Hepatocyte (in vitro differentiated cells): Measurements from ENCODE around the gene RABGAP1L.

Source experiments
- EZH2 ChIP-seq: fragments of 200-600 bp; sonication (generic); IDR thresholded peaks from 2 replicates; pipeline ENCODE4 v1.6.1; 2016; ENCODE audit warnings: antibody characterized with exemption, mild to moderate bottlenecking, borderline replicate concordance
- EZH2phosphoT487 ChIP-seq: fragments of 200-600 bp; sonication (generic); IDR thresholded peaks from one replicate; pipeline ENCODE4 v1.6.1; 2018; ENCODE audit warnings: antibody characterized with exemption, mild to moderate bottlenecking, low read depth, moderate library complexity; ENCODE audit not compliant: unreplicated experiment, severe bottlenecking
- TF ChIP-seq, protein P1 (sequence below): fragments of 200-600 bp; sonication (generic); IDR thresholded peaks from 2 replicates; pipeline ENCODE4 v1.5.1; 2016; ENCODE audit warnings: antibody characterized with exemption, mild to moderate bottlenecking; ENCODE audit not compliant: poor library complexity

- TF ChIP-seq, protein P1, sequence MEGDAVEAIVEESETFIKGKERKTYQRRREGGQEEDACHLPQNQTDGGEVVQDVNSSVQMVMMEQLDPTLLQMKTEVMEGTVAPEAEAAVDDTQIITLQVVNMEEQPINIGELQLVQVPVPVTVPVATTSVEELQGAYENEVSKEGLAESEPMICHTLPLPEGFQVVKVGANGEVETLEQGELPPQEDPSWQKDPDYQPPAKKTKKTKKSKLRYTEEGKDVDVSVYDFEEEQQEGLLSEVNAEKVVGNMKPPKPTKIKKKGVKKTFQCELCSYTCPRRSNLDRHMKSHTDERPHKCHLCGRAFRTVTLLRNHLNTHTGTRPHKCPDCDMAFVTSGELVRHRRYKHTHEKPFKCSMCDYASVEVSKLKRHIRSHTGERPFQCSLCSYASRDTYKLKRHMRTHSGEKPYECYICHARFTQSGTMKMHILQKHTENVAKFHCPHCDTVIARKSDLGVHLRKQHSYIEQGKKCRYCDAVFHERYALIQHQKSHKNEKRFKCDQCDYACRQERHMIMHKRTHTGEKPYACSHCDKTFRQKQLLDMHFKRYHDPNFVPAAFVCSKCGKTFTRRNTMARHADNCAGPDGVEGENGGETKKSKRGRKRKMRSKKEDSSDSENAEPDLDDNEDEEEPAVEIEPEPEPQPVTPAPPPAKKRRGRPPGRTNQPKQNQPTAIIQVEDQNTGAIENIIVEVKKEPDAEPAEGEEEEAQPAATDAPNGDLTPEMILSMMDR, result no peak
- no peak for TF ChIP-seq EZH2phosphoT487
- no peak for TF ChIP-seq EZH2
These were observed 247.1 kb downstream of the RABGAP1L start for GRCh38 chr1:174406421-174406820.
